Islet precursor cell (in vitro differentiated cells): Measurements from ENCODE around the gene RAB6B.

Source experiments
- DNase-seq: peaks from one replicate; pipeline ENCODE4 v3.0.0-alpha.2; 2018

Gene RAB6B

DNA sequence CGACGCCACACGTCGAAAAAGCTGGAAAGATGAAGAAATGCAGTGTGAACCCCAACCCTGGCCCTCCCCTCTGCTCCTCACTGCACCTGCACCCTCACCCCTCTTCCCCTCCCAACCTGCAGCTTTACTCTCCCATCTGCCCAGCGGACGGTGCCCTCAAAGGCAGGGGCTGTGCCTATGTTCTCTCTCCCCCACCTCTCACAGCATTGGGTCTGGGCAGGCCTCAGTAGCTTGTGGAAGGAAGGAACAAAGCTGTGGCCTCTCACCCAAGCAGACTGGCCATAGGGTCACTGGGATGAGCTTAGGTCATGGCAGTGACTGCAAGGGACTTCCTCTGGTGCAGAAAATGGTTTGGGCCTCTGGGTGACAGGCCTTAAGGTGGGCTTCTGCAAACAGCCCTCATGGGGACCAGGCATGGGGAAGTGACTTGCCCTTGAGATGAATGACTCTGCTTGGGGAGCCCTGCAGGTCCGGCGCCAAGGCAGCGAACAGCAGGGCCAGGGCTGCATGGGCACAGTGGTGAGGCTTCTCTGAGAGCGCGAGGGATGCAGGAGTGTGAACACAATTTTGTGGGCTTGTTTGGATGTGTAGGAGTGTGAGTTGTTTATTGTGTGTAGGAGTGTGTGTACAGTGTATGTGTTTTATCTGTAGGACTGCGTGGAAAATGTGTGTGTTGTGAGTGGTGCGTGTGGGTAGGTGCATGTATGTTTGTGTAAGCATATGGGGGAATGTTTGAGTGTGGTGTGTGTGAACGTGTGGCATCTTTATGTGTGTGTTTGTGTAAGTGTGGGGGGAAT lies 60.9 kb downstream of the RAB6B start:
- DNase-seq, result peak; percentile 43

DNA sequence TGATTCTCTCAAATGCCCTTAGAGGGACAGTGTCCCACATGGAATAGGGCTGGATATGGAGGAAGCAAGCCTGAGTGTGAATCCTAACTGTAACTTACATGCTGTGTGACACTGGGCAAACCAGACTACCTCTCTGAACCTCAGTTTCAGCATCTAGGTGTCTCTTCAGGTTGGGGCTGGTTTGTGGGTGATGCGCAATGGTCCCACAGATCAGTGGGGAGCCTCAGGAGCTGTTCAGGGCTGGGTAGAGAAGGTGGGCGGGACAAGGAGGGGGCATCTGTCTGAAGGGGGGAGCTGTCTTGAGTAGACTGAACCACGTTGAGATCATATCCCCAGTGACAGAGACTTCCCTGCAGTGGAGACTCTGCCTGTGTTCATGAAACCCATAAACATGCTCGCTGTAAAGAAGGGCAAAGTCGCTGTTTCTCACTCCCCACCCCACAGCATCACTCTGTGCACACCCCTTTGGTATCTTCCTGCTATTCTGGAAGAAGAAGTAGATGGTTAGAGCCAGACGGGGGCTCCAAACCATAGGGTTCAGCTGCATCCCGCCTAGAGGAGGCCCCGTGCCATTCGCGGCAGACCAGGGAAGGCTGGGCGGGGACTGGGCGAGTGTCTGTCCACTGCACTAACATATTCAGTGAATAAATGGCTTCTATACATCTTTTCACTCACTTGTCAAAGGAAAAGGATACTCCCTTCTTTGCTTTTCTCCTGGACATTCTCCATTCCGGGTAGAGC lies 61.6 kb downstream of the RAB6B start:
- DNase-seq, result peak; percentile 43

DNA sequence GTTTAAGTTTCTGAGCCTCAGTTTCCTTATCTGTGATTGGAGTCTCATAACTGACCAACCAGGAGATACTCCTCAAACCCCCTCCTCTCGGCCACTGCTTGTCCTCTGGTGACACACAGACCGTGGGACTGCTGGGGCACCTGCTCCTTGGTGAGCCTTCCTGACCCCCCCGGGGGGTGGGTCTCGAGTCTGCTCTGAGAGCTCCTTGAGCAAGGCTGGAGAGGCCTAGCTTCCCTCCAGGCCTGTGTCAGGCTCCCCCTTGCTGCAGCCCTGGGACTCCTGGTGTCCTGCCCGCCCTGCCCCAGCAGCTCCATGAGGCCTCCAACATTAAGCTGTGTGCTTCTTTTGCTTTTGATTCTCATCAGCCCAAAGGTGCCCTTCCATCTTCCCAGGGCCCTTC lies 62.4 kb downstream of the RAB6B start:
- DNase-seq, result peak; percentile 41

DNA sequence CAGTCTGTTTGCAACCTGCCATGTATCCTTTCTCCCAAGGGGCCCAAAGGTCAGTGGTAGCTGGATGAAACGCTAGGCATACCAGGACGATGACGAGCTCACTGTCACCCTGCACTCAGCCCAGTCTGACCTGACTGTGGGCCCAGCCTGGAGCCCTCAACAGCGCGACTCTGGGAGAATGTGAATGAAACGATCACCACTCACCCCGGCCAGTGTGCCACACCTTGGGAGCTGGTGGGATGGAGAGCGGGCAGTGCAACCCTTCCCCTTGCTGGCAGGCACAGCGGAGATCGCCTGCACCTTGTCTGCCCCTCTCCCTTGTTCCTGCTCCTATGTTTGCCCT lies 62.9 kb downstream of the RAB6B start:
- peak; percentile 56 for DNase-seq

DNA sequence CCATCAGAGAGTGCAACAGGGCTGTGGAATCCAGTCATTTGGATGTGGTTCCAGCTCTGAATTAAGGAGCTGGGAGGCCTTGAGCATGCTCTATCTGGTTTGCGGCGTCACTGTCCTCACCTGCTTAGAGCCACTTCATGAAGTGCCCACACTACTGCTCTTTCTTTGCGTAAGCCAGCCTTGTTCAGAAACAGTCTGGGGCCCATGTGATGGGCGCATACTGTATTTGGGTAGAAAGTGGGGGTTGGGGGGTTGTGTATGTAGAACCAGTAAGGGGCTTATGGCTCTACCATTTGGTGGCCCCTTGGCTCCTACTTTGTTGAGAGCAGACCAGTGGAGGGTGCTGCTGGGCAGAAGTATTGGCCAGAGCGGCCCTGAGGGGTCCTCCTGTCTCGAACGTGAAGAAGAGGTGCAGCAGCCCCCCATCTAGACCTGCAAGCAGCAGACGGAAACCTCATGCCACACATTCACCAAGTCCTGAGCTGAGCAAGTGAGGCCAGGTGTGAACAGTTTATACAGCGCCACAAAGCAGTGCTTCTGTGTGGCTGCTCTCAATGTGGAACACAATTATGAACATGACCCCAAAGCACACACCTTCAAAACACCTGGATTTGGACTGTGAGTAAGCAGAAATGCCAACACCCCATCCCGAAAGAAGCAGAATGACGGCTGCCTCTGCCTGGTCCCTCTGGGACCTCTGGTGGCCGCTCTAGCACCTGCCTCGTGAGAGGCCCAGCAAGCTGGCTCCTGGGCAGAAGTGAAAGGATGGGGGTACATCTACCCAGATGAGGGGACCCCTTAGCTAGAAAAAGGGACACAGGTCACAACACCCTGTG lies 63.5 kb downstream of the RAB6B start:
- DNase-seq, result peak; percentile 52

DNA sequence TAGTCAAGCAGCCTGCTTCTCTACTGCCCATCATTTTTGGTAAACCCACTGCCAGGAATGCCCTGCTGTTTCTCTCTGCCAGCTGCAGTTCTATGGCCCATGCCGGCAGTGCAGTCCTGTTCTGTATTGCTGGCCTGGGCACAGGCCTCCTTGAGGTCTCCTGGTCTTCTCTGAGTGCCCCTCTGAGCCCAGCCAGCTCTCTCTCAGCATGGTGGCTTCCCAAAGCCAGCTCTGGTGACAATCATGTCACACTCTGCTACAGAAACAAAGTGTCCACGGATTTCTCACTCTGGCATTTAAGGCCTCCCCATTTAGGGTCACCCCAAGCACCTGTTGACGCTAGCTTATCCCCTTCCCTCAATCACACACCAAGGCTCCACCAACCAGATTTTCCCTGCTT lies 65.6 kb downstream of the RAB6B start:
- DNase-seq, result peak; percentile 29

DNA sequence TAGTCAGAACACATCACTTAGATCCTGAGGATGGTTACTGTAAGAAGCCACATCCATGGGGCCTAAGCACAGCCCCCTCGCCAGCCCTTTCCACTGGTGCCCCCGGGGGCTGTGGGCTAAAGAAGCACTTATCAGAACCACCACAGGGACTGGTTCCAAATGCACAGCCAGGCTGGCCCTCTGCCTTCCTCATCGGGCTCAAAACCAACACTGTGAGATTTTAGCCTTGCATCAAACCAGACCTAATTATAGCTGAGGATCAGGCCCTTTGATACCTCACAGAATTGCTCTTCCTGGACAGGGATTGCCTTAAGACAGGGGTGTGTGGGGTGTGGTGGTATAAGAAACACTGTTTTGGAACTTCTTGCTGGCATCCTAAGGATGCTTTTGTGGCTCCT lies 66.4 kb downstream of the RAB6B start:
- peak; percentile 37 for DNase-seq

DNA sequence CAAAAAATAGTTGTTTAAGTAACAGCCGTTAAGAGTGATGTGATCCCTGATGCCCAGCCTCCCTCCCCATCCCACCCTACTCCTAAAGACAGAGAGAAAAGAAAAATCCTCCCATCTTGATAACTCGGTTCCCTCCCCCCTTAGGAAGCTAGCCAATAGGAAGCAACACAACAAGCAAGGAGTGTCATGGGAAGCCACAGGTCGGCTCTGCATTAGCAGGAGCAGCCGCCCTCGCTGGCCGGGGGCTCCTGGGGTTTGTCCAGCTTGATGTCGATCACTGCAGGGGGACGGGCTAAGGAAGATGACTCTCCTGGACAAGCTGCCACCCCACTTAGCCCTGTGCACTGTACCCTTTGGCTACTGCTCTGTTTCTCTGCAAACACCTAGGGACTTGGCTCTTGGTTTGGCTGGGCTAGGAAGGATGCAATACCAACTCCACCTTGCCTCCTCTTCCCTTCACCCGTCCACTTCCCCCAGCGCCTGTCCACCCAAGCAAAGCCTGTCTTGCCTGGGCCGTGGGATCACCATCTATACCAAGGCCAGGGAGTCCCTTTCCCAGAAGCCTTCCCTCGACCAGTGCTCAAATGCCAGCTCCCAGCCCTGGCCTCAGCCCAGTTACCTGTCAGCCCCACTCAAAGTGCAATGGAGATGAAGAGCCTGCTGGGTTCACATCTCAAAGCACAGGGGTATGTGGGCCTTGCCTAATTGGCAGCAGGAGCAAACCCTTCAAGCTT lies 66.9 kb downstream of the RAB6B start:
- peak; percentile 60 for DNase-seq

DNA sequence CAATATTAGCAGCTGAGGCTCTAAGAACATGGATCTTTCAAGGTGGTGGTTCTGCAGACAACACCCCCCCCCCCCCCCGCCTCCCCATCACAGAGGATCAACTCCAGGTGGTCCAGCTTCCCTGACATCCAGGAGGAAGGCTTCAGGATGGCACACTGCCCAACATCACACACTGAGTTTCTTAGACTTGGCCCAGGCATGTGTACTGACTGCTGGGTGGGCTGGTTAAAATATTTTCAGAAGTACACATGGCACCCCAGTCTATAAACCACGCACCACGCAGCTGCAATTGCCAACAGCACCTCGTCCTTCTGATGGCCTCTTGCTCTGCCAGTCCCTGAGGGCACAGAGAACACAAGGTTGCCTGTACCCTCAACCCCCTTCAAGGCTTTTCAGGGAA lies 68.0 kb downstream of the RAB6B start:
- peak; percentile 37 for DNase-seq

DNA sequence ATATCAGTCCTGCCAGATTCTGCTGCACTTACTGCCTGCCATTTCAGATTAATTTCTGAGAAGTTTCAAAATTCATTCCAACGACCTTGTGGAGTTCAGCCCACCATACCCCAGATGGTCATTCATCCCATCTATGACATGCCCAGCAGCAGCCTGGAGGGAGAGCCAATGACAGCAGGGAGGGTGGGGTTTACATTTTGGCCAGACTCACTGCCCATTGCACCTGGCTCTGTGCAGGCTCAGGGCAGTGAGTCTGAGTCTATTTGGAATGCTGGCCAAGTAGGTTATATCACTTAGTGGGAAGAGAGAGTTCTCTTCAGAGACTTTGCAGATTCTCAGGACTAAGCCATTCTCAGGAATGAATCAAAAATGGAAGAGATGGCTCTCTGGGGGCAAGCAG lies 68.5 kb downstream of the RAB6B start:
- DNase-seq, result peak; percentile 35

DNA sequence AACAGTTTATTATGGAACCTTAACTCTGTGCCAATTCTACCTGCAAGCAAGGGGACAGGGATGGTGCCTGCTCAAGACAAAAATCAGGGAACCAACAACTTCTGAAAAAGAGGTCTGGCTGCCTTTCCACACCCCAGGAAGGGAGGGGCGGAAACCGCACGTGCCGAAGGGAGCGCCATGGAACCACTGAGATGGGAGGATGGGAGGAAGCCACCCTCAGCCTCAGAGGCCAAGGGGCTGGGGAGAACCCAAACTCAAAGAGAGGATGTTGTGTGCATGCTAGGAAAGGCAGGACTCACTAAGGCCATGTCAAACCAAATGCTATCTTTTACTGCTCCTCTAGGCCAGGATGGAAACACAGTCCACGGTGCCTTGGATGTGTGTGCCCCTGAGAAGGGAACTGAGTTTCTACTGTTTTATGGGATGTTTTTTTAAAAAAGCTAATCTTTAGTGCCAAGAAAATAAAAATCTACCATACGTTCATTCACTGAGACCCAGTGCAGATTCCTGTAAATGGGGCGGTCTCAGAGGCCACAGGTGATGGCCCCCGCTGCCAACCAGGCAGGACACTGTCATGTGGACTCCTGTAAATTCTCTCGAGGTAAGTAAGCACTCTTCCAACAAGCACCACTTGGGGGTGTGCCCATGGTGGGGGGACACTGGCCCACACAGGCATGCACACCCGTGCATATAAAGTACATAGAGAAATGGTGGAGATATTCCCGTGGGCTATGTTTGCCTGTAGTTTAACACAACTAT lies 69.5 kb downstream of the RAB6B start:
- peak; percentile 29 for DNase-seq

DNA sequence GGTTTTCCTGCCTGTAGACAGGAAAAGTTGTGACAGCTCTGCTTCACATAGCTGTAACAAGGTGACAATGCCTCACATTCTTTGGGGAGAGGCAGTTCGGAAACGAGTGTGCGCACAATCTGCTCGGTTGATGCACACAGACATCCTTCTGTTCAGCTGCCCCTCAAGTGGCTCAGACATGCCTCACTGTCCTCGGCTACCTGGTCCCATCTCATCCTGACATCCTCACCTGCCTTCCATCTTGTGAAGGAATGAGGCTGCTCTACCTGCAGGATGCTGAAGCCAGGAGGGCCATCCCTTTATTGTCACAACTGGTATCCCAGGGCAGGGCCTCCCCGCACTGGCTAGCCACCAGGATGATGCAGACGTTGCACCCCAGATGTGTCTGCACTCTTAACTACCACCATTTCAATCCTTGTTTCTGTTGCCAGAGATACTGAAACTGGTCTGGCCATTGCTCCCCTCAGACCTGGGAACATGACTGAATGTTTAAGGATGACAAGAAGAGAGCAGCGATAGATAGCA lies 70.7 kb downstream of the RAB6B start:
- DNase-seq, result peak; percentile 32

DNA sequence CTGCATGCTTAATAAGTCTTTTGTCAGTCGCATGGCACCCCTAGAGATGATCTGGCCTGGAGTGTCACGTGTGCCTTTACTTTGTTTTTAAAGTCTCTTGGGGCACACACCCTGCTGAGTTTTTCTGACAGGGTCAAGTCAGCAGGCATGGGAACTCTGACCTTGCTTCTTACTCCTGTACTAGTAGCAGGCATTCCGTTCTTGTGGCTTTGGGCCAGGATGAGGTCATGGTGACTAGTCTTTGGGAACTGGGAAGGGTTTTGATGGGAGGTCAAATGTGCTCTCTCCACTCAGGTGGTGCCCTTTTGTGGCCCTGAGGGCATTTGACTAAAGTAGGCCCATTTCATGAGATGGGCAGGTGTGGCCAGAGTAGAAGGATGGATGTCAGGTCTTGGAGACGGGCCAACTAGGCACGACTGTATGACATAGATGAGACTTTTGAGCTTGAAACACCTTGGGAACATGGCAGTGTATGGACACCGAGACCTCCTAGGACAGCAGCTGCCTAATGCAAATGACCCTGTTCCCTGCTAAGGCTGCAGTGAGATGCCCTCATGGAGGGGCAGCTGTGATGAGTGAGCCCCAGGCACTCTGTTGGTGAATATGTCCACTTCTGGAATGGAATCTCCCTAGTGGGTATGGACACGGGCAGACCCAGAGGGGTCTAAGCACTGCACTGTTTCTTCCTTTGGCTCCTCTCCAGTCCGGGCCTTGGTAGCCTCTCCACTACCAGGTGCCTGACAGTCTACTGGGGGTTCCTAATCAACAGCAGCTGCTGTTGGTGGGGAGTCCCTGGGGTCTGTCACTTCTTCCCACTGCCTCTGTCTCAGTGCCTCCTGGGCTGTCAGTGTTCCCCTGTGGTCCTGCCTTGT lies 73.7 kb downstream of the RAB6B start:
- DNase-seq, result peak; percentile 64

DNA sequence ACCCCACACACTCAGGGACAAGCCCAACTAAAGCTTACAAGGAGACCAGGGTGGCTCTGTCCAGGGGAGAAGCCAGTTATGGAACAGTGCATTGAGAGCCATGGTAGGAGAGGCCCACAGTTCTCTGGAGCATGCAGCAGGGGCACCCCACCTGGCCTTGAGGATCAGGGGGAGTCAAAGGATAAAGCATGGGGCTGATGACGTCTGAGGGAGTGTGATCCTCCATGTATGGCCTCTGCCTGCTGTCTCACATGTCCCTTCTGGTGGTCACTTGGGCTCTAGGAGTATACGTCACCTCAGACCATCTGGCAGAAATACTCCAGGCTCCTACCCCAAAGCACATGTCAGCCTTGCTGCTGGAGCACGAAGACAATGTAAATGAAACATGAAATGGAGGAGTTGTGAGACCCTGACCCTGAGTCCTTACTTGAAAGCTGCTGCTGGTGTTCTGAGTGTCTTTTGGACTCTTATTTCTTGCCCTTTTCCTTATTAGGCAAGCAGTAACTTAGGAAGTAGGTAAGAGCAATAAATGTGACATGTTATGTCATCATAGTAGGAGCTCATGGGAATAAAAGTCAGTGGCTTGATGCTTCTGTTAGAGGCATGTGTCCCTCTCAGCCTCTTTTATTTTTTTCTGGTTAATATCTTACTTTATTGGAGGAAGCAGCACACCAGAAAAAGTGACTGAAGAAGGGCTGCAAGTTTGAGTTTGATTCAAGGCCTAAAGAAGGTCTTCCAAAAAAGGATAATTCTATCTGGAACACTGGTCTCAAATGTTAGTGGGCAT lies 74.6 kb downstream of the RAB6B start:
- no peak for DNase-seq

DNA sequence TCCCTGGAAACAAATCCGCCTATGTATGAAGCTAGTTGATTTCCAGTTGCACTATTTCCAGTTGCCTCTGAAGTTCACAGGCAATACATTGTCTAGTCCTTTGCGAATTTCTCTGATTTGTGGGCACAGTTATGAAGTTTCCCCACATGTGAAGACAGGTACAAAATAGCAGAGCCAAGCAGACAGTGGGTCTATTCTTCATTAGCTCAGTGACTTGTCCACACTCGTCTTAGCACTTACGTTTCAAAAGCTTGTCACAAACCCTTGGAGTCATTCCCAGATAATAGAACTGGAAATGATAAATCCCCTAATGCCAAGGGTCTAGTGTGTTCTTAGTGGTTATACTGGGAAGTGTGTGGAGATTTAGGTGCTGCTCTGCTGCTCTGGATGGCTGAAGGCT lies 75.6 kb downstream of the RAB6B start:
- DNase-seq, result no peak

DNA sequence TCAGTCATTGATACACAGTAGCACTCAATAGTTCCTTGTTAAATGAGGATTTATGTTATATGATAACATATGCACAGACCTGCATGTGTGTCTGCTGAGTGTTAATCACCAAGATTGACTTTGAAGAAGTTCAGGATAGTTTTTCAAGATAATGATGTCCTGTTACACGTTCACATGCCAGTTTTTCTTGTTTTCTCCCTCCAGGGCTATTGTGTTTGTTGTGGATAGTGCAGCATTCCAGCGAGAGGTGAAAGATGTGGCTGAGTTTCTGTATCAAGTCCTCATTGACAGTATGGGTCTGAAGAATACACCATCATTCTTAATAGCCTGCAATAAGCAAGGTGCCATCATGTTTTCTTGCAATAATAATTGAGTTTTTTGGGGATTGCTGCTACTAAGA lies 80.3 kb downstream of the RAB6B start:
- DNase-seq, result no peak

DNA sequence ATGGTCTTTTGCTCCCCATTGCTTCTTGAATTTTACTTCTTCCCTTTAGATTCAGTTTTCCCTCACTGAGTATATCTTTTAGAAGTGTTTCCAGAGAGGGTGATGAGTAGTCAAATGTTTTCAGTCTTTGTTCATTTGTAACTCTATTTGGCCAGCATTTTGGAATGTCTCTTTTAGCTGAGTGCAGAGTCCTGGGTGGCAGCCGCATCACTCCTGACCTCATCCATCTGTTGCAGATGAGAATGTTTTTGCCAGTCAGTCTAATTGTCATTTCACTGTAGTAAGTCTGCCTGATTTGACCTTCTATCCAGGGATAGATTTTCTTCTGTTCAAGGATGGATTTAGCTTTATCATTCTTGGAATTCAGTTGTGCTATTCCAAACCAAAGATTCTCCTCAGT lies 82.8 kb downstream of the RAB6B start:
- DNase-seq, result no peak

DNA sequence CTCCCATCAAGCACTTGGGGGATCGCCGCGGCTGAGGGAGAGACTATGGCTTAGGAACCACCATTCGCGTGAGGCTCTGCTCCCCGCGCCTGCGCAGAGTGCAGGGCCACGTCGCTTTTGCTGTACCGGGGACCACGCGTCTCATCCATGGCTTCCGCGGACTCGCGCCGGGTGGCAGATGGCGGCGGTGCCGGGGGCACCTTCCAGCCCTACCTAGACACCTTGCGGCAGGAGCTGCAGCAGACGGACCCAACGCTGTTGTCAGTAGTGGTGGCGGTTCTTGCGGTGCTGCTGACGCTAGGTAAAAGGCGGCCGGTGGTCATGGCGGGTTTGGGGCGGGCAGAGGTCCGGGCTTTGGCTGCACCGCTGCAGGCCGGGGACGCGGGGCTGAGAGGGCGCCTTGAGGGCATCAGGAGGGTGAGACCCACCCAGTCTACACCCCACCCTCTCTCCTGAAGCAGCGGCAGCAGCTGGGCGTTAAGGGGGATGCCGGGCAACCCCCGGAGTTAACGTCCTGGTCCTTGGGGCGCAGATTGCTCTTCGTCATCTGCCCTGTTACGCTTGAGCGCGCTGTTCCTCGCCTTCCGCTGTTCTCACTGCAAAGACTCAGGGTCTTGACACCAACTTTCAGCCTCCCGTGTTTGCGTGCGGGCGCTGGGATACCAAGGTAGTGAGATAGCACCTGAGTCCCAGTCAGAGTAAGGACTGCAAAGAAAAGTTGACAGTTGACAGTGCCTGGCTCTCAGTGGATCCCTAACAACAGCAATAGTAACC lies 89.8 kb downstream of the RAB6B start, which contains the start of gene SRPRB:
TSS of gene SRPRB (plus strand) at position 114 of the 774 bp plus-strand sequence. CDS start at position 148, 34 bp downstream.
- peak; percentile 97 for DNase-seq

DNA sequence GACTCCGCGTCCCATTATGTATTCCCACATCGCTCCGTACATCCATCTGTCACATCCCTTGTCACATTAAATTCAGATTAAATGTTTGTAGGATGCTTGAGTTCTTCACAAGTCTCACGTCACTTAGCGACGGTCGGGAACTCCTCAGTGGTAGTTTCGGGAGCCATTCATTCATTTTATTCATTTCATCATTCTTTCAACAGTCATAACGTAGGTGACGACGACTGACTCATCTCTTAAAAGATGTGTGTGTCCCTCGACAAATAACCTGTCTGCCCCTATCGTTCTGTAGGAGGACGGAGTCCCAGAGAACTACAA lies 90.3 kb downstream of the RAB6B start:
- DNase-seq, result no peak
